Measurements from ENCODE around the gene MOV10.

DNA sequence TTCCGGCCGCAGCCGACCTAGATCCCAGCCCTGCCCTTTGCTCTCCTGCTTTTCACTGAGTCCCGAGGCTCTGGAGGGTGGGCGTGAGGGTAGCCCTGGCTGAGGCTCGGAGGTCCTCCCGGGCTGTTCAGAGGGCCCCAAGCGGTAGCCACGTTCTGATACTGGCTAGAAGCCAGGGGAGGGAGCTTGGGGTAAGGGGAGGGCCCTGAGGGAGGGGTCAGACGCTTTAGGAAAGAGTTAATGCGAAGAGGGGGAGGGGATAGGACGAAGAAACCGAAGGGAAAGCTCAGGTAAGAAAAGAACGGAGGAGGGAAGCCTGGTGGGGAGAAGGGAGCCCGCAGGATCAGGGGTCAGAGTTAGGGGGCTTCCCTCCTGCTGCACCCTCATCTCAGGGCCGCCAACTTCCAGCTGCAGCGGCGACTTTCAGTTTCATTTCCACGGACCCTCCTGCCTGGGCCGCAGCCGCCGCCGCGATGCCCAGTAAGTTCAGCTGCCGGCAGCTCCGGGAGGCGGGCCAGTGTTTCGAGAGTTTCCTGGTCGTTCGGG, at the start of gene MOV10:
- TF ChIP-seq, protein P1, sequence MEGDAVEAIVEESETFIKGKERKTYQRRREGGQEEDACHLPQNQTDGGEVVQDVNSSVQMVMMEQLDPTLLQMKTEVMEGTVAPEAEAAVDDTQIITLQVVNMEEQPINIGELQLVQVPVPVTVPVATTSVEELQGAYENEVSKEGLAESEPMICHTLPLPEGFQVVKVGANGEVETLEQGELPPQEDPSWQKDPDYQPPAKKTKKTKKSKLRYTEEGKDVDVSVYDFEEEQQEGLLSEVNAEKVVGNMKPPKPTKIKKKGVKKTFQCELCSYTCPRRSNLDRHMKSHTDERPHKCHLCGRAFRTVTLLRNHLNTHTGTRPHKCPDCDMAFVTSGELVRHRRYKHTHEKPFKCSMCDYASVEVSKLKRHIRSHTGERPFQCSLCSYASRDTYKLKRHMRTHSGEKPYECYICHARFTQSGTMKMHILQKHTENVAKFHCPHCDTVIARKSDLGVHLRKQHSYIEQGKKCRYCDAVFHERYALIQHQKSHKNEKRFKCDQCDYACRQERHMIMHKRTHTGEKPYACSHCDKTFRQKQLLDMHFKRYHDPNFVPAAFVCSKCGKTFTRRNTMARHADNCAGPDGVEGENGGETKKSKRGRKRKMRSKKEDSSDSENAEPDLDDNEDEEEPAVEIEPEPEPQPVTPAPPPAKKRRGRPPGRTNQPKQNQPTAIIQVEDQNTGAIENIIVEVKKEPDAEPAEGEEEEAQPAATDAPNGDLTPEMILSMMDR (IDR thresholded peaks at IDR 0.05): no peak
- no peak for TF ChIP-seq ZFX (IDR thresholded peaks at IDR 0.05; ENCODE audit: borderline replicate concordance)

All from 22Rv1 (cell line).